ENCODE measurements around the gene TAS2R20.

GRCh38 chr12:11007608-11008007 lies 9.5 kb upstream of the TAS2R20 start:
- no peak for TF ChIP-seq TAF1 (IDR thresholded peaks at IDR 0.05; ENCODE audit: borderline replicate concordance, insufficient read depth, low read length)
- no peak for TF ChIP-seq POLR2AphosphoS5 (IDR thresholded peaks at IDR 0.05; ENCODE audit: low read depth, low read length)
- no peak for TF ChIP-seq REST (IDR thresholded peaks at IDR 0.05; ENCODE audit: insufficient read depth in 1 of 2, low read depth in 2 of 2, low read length in 2 of 2)
- no peak for TF ChIP-seq SIN3A (IDR thresholded peaks at IDR 0.05; ENCODE audit: borderline replicate concordance, insufficient read depth, low read length)
- TF ChIP-seq FOXP2 (optimal IDR thresholded peaks at IDR 0.05; ENCODE audit: borderline replicate concordance, extremely low read depth, extremely low read length, insufficient read depth), result no peak
